ENCODE data around the gene NCOA5.

DNA sequence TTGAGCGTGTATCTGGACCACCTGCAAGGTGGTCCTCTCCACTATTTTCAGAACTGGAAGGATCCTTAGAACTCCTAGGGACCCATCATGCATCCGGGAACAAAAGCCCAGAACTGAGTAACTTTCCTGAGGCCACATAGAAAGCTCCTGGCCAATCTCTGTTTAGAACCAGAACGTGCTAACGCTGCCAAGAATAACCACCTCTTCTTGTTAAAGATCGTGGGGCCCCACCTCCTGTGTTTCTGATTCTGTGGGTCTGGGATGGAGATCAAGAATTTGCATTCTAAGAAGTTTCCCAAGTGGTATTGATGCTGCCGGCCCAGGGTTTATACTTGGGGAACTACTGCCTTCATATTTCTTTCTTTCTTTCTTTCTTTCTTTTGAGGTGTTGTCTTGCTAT is 41.6 kb upstream of the NCOA5 start:
- TF ChIP-seq CTCF (IDR thresholded peaks at IDR 0.05): no peak
- no peak for TF ChIP-seq MAX (CRISPR knock-in tag; IDR thresholded peaks at IDR 0.05)
- TF ChIP-seq ZNF416 (CRISPR knock-in tag; IDR thresholded peaks at IDR 0.05): no peak
- TF ChIP-seq ZNF121 (CRISPR knock-in tag; IDR thresholded peaks at IDR 0.05): no peak
- TF ChIP-seq, protein P1, sequence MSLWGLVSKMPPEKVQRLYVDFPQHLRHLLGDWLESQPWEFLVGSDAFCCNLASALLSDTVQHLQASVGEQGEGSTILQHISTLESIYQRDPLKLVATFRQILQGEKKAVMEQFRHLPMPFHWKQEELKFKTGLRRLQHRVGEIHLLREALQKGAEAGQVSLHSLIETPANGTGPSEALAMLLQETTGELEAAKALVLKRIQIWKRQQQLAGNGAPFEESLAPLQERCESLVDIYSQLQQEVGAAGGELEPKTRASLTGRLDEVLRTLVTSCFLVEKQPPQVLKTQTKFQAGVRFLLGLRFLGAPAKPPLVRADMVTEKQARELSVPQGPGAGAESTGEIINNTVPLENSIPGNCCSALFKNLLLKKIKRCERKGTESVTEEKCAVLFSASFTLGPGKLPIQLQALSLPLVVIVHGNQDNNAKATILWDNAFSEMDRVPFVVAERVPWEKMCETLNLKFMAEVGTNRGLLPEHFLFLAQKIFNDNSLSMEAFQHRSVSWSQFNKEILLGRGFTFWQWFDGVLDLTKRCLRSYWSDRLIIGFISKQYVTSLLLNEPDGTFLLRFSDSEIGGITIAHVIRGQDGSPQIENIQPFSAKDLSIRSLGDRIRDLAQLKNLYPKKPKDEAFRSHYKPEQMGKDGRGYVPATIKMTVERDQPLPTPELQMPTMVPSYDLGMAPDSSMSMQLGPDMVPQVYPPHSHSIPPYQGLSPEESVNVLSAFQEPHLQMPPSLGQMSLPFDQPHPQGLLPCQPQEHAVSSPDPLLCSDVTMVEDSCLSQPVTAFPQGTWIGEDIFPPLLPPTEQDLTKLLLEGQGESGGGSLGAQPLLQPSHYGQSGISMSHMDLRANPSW (CRISPR knock-in tag; conservative IDR thresholded peaks at IDR 0.05; ENCODE audit: low read depth): no peak
- TF ChIP-seq, protein P2, sequence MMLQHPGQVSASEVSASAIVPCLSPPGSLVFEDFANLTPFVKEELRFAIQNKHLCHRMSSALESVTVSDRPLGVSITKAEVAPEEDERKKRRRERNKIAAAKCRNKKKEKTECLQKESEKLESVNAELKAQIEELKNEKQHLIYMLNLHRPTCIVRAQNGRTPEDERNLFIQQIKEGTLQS (CRISPR knock-in tag; conservative IDR thresholded peaks at IDR 0.05): no peak
- no peak for TF ChIP-seq NR1H2 (CRISPR knock-in tag; IDR thresholded peaks at IDR 0.05)
- no peak for TF ChIP-seq GABPB1 (CRISPR knock-in tag; IDR thresholded peaks at IDR 0.05)
- no peak for TF ChIP-seq ZNF138 (CRISPR knock-in tag; conservative IDR thresholded peaks at IDR 0.05)
- no peak for TF ChIP-seq SP1 (CRISPR knock-in tag; conservative IDR thresholded peaks at IDR 0.05)
- TF ChIP-seq, protein P3, sequence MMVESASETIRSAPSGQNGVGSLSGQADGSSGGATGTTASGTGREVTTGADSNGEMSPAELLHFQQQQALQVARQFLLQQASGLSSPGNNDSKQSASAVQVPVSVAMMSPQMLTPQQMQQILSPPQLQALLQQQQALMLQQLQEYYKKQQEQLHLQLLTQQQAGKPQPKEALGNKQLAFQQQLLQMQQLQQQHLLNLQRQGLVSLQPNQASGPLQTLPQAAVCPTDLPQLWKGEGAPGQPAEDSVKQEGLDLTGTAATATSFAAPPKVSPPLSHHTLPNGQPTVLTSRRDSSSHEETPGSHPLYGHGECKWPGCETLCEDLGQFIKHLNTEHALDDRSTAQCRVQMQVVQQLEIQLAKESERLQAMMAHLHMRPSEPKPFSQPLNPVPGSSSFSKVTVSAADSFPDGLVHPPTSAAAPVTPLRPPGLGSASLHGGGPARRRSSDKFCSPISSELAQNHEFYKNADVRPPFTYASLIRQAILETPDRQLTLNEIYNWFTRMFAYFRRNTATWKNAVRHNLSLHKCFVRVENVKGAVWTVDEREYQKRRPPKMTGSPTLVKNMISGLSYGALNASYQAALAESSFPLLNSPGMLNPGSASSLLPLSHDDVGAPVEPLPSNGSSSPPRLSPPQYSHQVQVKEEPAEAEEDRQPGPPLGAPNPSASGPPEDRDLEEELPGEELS (CRISPR knock-in tag; IDR thresholded peaks at IDR 0.05): no peak
- TF ChIP-seq GRHL2 (CRISPR knock-in tag; IDR thresholded peaks at IDR 0.05; ENCODE audit: insufficient replicate concordance, severe bottlenecking): no peak
- TF ChIP-seq MLX (CRISPR knock-in tag; IDR thresholded peaks at IDR 0.05): no peak
